ENCODE measurements around the gene PAPPA2.

GRCh38 chr1:176617881-176618280, 154.9 kb downstream of the PAPPA2 start:
- no peak for TF ChIP-seq ZNF423 (tag by site-specific recombination; IDR thresholded peaks at IDR 0.05)
- no peak for TF ChIP-seq ZNF768 (tag by site-specific recombination; IDR thresholded peaks at IDR 0.05)
- no peak for TF ChIP-seq CTCF (tag by site-specific recombination; IDR thresholded peaks at IDR 0.05)
- no peak for TF ChIP-seq ZNF248 (tag by site-specific recombination; IDR thresholded peaks at IDR 0.05)
- no peak for TF ChIP-seq ZNF394 (tag by site-specific recombination; IDR thresholded peaks at IDR 0.05; ENCODE audit: borderline replicate concordance)
